SU-DHL-6 (cell line): ENCODE data around the gene PHF23.

Source experiments
- H2AFZ ChIP-seq: fragments of 200-600 bp; sonication (generic); 2 replicates; pipeline ENCODE4 v1.6.1; 2014; ENCODE audit warnings: low read depth, mild to moderate bottlenecking, moderate library complexity, mixed read lengths, antibody characterized with exemption, low read length; ENCODE audit not compliant: severe bottlenecking
- H3F3A ChIP-seq: fragments of 200-600 bp; shearing (Covaris generic); 2 replicates; pipeline ENCODE4 v1.6.0; 2016; ENCODE audit warnings: antibody characterized with exemption, mild to moderate bottlenecking; ENCODE audit not compliant: insufficient read depth
- H3K27ac ChIP-seq: fragments of 200-600 bp; sonication (generic); 2 replicates; pipeline ENCODE4 v1.5.1; 2016; ENCODE audit warnings: low read depth, mild to moderate bottlenecking, low read length, moderate library complexity, mixed read lengths
- H3K27me3 ChIP-seq: fragments of 200-600 bp; sonication (generic), shearing (Covaris generic); 2 replicates; pipeline ENCODE4 v1.6.0; 2014; ENCODE audit warnings: mild to moderate bottlenecking, low read length
- H3K36me3 ChIP-seq: fragments of 200-600 bp; sonication (generic); 2 replicates; pipeline ENCODE4 v1.6.1; 2014; ENCODE audit warnings: mild to moderate bottlenecking, low read length, mixed read lengths
- H3K4me2 ChIP-seq: fragments of 300-600, 200-600 bp; shearing (Covaris generic), sonication (generic); 2 replicates; pipeline ENCODE4 v1.6.0; 2014; ENCODE audit warnings: low read length, low read depth, mild to moderate bottlenecking; ENCODE audit not compliant: poor library complexity, severe bottlenecking
- H3K4me3 ChIP-seq: fragments of 200-600 bp; sonication (generic); 2 replicates; pipeline ENCODE4 v1.5.1; 2014; ENCODE audit warnings: antibody characterized with exemption, low read length, mild to moderate bottlenecking, mixed read lengths; ENCODE audit not compliant: insufficient read depth, poor library complexity, severe bottlenecking
- H3K79me2 ChIP-seq: fragments of 200-600 bp; sonication (generic); 2 replicates; pipeline ENCODE4 v1.6.1; 2014; ENCODE audit warnings: mild to moderate bottlenecking, low read length, moderate library complexity; ENCODE audit not compliant: insufficient read depth
- H3K9ac ChIP-seq: fragments of 200-600 bp; sonication (generic); 2 replicates; pipeline ENCODE4 v1.7.0; 2014; ENCODE audit warnings: mild to moderate bottlenecking, low read length
- H3K9me2 ChIP-seq: fragments of 200-600 bp; sonication (generic); replicated peaks from 2 replicates; pipeline ENCODE4 v1.6.1; 2014; ENCODE audit warnings: low read length; ENCODE audit not compliant: insufficient read depth
- H3K9me3 ChIP-seq: fragments of 200-600 bp; sonication (generic); 2 replicates; pipeline ENCODE4 v1.6.1; 2014; ENCODE audit warnings: low read length, mixed read lengths; ENCODE audit not compliant: insufficient read depth
- H4K20me1 ChIP-seq: fragments of 200-600 bp; sonication (generic); 2 replicates; pipeline ENCODE4 v1.6.1; 2014; ENCODE audit warnings: low read depth, mild to moderate bottlenecking, antibody characterized with exemption, low read length, moderate library complexity, mixed read lengths
- EZH2phosphoT487 ChIP-seq: fragments of 200-600 bp; sonication (generic), shearing (Covaris generic); conservative IDR thresholded peaks from 2 replicates; pipeline ENCODE4 v1.6.1; 2018; ENCODE audit warnings: mild to moderate bottlenecking, antibody characterized with exemption, low read length, moderate library complexity, mixed read lengths
- TF ChIP-seq, protein P1 (sequence below): fragments of 200-600 bp; sonication (generic); IDR thresholded peaks from one replicate; pipeline ENCODE4 v1.5.1; 2017; ENCODE audit warnings: antibody characterized with exemption, mild to moderate bottlenecking, low read length, moderate library complexity; ENCODE audit not compliant: insufficient read depth, poor library complexity, severe bottlenecking

Gene PHF23

DNA sequence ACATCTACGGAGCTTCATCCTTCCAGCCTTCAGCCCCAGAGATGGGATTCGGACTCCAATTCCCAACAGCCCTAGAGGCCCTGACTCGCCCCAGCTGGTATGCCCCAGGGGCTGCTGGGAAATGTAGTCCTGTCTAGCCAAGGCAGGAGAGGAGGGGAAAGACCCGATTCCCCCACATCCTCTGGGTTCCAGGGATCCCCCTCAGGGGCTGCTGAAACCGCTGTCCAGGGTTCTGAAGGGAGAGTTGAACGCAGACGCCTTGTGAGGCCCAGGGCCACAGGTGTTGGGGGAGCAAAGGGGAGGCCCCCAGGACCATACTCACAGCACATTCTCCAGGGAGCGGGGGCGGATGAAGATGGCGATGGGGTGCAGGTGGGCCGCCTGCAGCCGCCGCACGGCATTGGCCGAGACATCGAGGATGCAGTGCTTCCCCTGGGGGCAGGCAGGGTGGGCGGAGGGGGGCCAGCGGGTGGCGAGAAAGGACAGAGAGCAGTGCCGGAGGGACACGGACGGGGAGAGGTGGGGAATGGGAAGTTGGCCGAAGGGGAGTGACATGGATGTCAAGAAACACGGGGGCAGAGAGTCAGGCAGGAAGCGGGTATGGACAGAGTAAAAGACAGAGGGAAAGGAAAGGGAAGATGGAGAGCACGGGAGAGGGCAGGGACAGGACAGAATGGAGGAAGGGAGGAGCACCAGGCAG lies 47.5 kb downstream of the PHF23 start:
- H3K36me3 ChIP-seq, result no peaks in the 10 kb centered on the region
- TF ChIP-seq, protein P1, sequence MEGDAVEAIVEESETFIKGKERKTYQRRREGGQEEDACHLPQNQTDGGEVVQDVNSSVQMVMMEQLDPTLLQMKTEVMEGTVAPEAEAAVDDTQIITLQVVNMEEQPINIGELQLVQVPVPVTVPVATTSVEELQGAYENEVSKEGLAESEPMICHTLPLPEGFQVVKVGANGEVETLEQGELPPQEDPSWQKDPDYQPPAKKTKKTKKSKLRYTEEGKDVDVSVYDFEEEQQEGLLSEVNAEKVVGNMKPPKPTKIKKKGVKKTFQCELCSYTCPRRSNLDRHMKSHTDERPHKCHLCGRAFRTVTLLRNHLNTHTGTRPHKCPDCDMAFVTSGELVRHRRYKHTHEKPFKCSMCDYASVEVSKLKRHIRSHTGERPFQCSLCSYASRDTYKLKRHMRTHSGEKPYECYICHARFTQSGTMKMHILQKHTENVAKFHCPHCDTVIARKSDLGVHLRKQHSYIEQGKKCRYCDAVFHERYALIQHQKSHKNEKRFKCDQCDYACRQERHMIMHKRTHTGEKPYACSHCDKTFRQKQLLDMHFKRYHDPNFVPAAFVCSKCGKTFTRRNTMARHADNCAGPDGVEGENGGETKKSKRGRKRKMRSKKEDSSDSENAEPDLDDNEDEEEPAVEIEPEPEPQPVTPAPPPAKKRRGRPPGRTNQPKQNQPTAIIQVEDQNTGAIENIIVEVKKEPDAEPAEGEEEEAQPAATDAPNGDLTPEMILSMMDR, result no peak
- TF ChIP-seq EZH2phosphoT487, result no peak

DNA sequence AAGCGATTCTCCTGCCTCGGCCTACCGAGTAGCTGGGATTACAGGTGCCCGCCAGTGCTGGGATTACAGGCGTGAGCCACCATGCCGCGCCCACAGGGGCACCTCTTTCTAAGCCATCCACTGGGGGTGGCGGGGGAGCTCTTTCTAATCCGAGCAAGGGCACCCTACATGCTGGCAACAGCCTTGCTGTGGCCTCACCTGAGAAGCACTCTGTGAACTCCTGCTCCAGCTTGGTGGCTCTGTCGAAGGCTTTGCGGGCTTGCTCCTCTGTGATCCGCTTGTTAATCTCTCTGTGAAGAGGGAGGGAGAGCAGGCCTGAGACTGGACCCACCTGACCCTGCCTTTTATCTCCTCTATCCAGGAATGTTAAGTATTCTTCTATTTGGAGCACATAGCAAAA lies 48.2 kb downstream of the PHF23 start:
- H2AFZ ChIP-seq, result no peak overlapping the region
- TF ChIP-seq, protein P1, result no peak
- no peak for TF ChIP-seq EZH2phosphoT487
- no peak overlapping the region for H3K9ac ChIP-seq
- no peaks in the 10 kb centered on the region for H4K20me1 ChIP-seq
- H3K4me2 ChIP-seq, result no peak overlapping the region
- no peak overlapping the region for H3K27ac ChIP-seq
- no peak overlapping the region for H3K4me3 ChIP-seq
- H3K9me2 ChIP-seq, result no peaks in the 10 kb centered on the region
- no peaks in the 10 kb centered on the region for H3K36me3 ChIP-seq
- H3K9me3 ChIP-seq, result no peaks in the 10 kb centered on the region
- no peaks in the 10 kb centered on the region for H3K27me3 ChIP-seq
- no peaks in the 10 kb centered on the region for H3K79me2 ChIP-seq
- no peaks in the 10 kb centered on the region for H3F3A ChIP-seq

More for the DNA sequence above, 47.5 kb downstream of the PHF23 start:
- H4K20me1 ChIP-seq, result no peaks in the 10 kb centered on the region
- H3F3A ChIP-seq, result no peaks in the 10 kb centered on the region
- H3K9me2 ChIP-seq, result no peaks in the 10 kb centered on the region
- H3K4me2 ChIP-seq, result no peak overlapping the region
- H3K4me3 ChIP-seq, result no peak overlapping the region
- H3K9ac ChIP-seq, result no peak overlapping the region
- no peaks in the 10 kb centered on the region for H3K27me3 ChIP-seq
- no peak overlapping the region for H2AFZ ChIP-seq
- H3K9me3 ChIP-seq, result no peaks in the 10 kb centered on the region
- no peak overlapping the region for H3K27ac ChIP-seq
- H3K79me2 ChIP-seq, result no peaks in the 10 kb centered on the region

DNA sequence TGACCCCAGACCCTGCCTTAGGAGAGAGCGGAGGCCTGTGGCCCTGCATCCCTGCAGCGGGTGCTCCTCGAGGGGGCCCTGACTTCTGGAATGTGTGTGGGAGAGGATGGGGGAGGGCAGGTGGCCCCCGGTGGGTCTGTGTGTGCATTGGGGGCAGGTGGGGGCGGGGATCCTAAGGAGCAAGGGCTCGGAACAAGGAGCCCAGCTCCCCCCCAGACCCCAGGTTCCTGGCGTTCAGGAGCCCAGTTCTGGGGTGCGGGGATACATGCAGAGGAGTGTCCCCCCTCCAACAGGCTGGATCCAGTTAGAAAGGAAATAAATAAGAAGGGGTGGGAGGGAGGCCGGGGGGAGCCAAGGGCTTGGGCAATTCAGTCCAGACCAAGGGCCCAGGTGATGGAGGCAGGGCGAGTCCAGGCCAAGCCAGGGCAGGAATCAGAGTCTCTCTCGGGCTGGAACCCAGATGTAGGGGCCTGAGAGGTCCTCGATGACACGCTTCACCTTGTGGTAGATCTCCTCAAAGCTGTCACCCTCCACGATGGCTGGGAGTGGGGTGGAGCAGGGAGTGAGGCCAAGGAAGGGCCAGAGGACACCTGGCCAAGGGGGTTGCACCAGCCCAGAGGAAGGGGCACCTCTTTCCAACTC lies 48.9 kb downstream of the PHF23 start:
- TF ChIP-seq, protein P1, result no peak
- TF ChIP-seq EZH2phosphoT487, result no peak
- Histone ChIP-seq H3F3A (no peaks in the 10 kb centered on the region), H3K79me2 (no peaks in the 10 kb centered on the region), H3K4me2 (no peak overlapping the region), H4K20me1 (no peaks in the 10 kb centered on the region), H3K9me2 (no peaks in the 10 kb centered on the region), H3K9ac (no peak overlapping the region), H3K9me3 (no peaks in the 10 kb centered on the region), H3K4me3 (no peak overlapping the region), H3K36me3 (no peaks in the 10 kb centered on the region), H2AFZ (no peak overlapping the region), H3K27me3 (no peaks in the 10 kb centered on the region), H3K27ac (no peak overlapping the region)
